ENCODE data around the gene SEZ6. TPM values are rescaled to one million over a fixed set of nuclear protein-coding genes. Genes with fewer than 3 reads are reported as not detected.

Gene SEZ6
- total RNA-seq, 4 donors from 2014 or later, result not detected

- WGBS, result 10% methylated on average over 24 of the region's 36 CpGs
- TF ChIP-seq POLR2AphosphoS5 (IDR thresholded peaks at IDR 0.05) (peak in 2 of 3 donors; percentile 75 to 94), POLR2A (IDR thresholded peaks at IDR 0.05) (no peak)
- H3K27me3 ChIP-seq, result no peaks in the 10 kb centered on the region
These were observed 53.5 kb downstream of the SEZ6 start for GRCh38 chr17:28951991-28952975.

GRCh38 chr17:28951428-28951990 lies 54.3 kb downstream of the SEZ6 start, which contains the start of gene PHF12:
Gene PHF12 (minus strand): TSS chr17:28951518. CDS start chr17:28950960, 558 bp downstream.
- peak; percentile 100 for DNase-seq (ENCODE audit: low spot score in 2 of 2)
- no peak for TF ChIP-seq CTCF (IDR thresholded peaks at IDR 0.05)
- peak; percentile 15 to 18 for TF ChIP-seq POLR2A (IDR thresholded peaks at IDR 0.05)
- peak; percentile 26 to 77 (median 31) for TF ChIP-seq POLR2AphosphoS5 (IDR thresholded peaks at IDR 0.05)
- Histone ChIP-seq H3K4me1 (peaks cover 29% of the 10 kb centered on the region), H3K9me3 (no peaks in the 10 kb centered on the region), H3K27me3 (no peaks in the 10 kb centered on the region), H3K4me3 (peak within 1 kb of the TSS; percentile 85), H3K27ac (peak within 1 kb of the TSS; percentile 99), H3K36me3 (no peaks in the 10 kb centered on the region)
- WGBS, result 1% methylated on average over 9 of the region's 51 CpGs

More at GRCh38 chr17:28951991-28952975, 53.5 kb downstream of the SEZ6 start:
- peak overlapping the region; percentile 85 for H3K4me3 ChIP-seq
- no peaks in the 10 kb centered on the region for H3K36me3 ChIP-seq
- no peaks in the 10 kb centered on the region for H3K9me3 ChIP-seq
- peaks cover 21% of the 10 kb centered on the region for H3K4me1 ChIP-seq
- DNase-seq (ENCODE audit: low spot score in 2 of 2), result peak; percentile 97 to 98
- H3K27ac ChIP-seq, result peak overlapping the region; percentile 99

- H3K27ac ChIP-seq, result peak overlapping the region; percentile 93
- TF ChIP-seq POLR2A (IDR thresholded peaks at IDR 0.05) (peak in 1 of 2 donors; percentile 48), EP300 (IDR thresholded peaks at IDR 0.05) (no peak)
- peaks cover 33% of the 10 kb centered on the region for H3K4me1 ChIP-seq
- no peak for DNase-seq (ENCODE audit: low spot score in 2 of 2)
- H3K36me3 ChIP-seq, result no peaks in the 10 kb centered on the region
- no peaks in the 10 kb centered on the region for H3K9me3 ChIP-seq
- 0% methylated on average over 17 of the region's 51 CpGs for WGBS
- H3K27me3 ChIP-seq, result no peaks in the 10 kb centered on the region
- peak overlapping the region; percentile 85 for H3K4me3 ChIP-seq
These were observed 54.9 kb downstream of the SEZ6 start for GRCh38 chr17:28950752-28951427.

DNA sequence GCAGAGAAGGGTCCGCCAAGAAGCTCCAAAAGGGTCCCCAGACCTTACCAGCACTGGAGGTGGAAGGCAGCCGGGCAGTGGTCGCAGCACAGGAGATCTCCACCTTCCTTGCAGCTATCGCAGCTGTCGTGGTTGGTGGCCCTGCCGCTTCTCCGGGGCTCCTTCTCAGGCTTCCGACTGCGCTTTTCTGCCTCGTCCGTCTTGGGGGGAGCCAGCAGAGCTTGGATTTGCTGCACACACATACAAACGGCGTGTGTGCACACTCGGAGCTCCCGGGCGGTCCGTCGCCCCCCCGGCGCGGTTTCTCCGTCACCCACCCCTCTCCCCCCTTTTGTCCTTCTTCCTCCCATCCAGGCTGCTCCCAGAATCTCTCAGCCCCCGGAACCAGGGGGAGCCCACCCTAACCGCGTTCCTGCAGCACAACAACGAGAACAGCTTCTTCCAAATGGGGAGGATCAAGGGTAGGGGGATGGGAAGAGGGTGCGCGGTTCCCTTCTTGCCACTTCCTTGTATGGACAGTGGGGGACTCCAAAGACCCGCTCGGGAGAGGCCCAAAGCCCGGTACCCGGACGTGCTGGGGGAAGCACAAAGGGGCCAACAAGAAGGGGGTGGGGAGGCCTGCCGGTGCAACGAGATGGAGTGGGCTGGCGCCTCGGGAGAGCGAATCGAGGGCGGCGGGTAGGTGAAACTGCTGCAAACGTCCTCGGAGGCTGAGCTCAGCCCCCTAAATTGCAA lies 55.6 kb downstream of the SEZ6 start:
- peak; percentile 85 to 86 for DNase-seq (ENCODE audit: low spot score in 2 of 2)
- peak overlapping the region; percentile 93 for H3K27ac ChIP-seq
- H3K4me3 ChIP-seq, result peak overlapping the region; percentile 85
- no peaks in the 10 kb centered on the region for H3K27me3 ChIP-seq
- H3K9me3 ChIP-seq, result no peaks in the 10 kb centered on the region
- peaks cover 40% of the 10 kb centered on the region for H3K4me1 ChIP-seq
- H3K36me3 ChIP-seq, result no peaks in the 10 kb centered on the region
- WGBS, result 1% methylated on average over 40 of the region's 43 CpGs
- TF ChIP-seq POLR2A (IDR thresholded peaks at IDR 0.05) (no peak), POLR2AphosphoS5 (IDR thresholded peaks at IDR 0.05) (no peak), EP300 (IDR thresholded peaks at IDR 0.05) (no peak), CTCF (IDR thresholded peaks at IDR 0.05) (no peak)

GRCh38 chr17:28949185-28950016 lies 56.4 kb downstream of the SEZ6 start:
- Histone ChIP-seq H3K27me3 (no peaks in the 10 kb centered on the region), H3K9me3 (no peaks in the 10 kb centered on the region), H3K27ac (peak overlapping the region; percentile 93), H3K36me3 (no peaks in the 10 kb centered on the region), H3K4me3 (peak overlapping the region; percentile 85), H3K4me1 (peaks cover 48% of the 10 kb centered on the region)
- DNase-seq (ENCODE audit: low spot score in 2 of 2), result peak; percentile 82 to 90
- 0% methylated on average over 36 of the region's 61 CpGs for WGBS
- no peak for TF ChIP-seq CTCF (IDR thresholded peaks at IDR 0.05)
- peak in 1 of 2 donors; percentile 13 for TF ChIP-seq POLR2A (IDR thresholded peaks at IDR 0.05)
- peak in 1 of 3 donors; percentile 21 for TF ChIP-seq POLR2AphosphoS5 (IDR thresholded peaks at IDR 0.05)
- TF ChIP-seq EP300 (IDR thresholded peaks at IDR 0.05), result no peak
